IMR-90 (cell line): ENCODE measurements around the gene KIF22. TPM values are rescaled to one million over a fixed set of nuclear protein-coding genes. Genes with fewer than 3 reads are reported as not detected.

Experiments used
- ATAC-seq: fragments of 200-7000 bp; cut with Tn5 transposase; 2 replicates; pipeline ENCODE4 v1.9.1; 2020; ENCODE audit warnings: low read depth, mild to moderate bottlenecking, moderate library complexity
- BruUV-seq: library from RNA; stranded (reverse); fragments of 400-500 nt; replicated peaks from 2 replicates; lab custom pipeline; 2021; lab: Mats Ljungman, UMichigan
- CTCF ChIA-PET: fragments of 300-600 bp; formaldehyde crosslinking; extraction: SDS; loops from one replicate; lab custom pipeline; 2021; ENCODE audit warnings: antibody characterized with exemption; lab: Yijun Ruan, JAX
- POLR2A ChIA-PET: fragments of 300-600 bp; sonication (Branson Sonifier 250); formaldehyde crosslinking; loops from one replicate; lab custom pipeline; 2022; ENCODE audit warnings: antibody characterized with exemption; ENCODE audit not compliant: unreplicated experiment; lab: Charles Lee
- DNase-seq: peaks from one replicate; pipeline ENCODE4 v3.0.0; 2013
- H2AFZ ChIP-seq: replicated peaks from 2 replicates; pipeline ENCODE3; 2013; ENCODE audit warnings: low read length, mild to moderate bottlenecking; ENCODE audit not compliant: poor library complexity
- H2AK5ac ChIP-seq: 2 replicates; pipeline ENCODE4 v1.6.1; 2013; ENCODE audit warnings: low read depth, low read length, inconsistent platforms
- H2AK9ac ChIP-seq: replicated peaks from 2 replicates; pipeline ENCODE3; 2013; ENCODE audit warnings: mild to moderate bottlenecking, low read depth, low read length, moderate library complexity; ENCODE audit not compliant: poor library complexity
- H2BK120ac ChIP-seq: 2 replicates; pipeline ENCODE4 v1.6.1; 2013; ENCODE audit warnings: low read depth, low read length, inconsistent platforms
- H2BK15ac ChIP-seq: 3 replicates; pipeline ENCODE4 v1.6.1; 2013; ENCODE audit warnings: low read depth, low read length, inconsistent platforms
- H2BK20ac ChIP-seq: 2 replicates; pipeline ENCODE4 v1.6.1; 2013; ENCODE audit warnings: low read depth, mild to moderate bottlenecking, inconsistent platforms, low read length, moderate library complexity
- H2BK5ac ChIP-seq: 2 replicates; pipeline ENCODE4 v1.6.1; 2013; ENCODE audit warnings: mild to moderate bottlenecking, low read depth, low read length, inconsistent platforms; ENCODE audit not compliant: poor library complexity, severe bottlenecking
- H3K14ac ChIP-seq: replicated peaks from 2 replicates; pipeline ENCODE4 v1.6.1; 2013; ENCODE audit warnings: low read depth, low read length, inconsistent platforms
- H3K18ac ChIP-seq: 2 replicates; pipeline ENCODE4 v1.6.1; 2013; ENCODE audit warnings: low read depth, low read length, control low read depth
- H3K23ac ChIP-seq: 2 replicates; pipeline ENCODE4 v1.6.1; 2013; ENCODE audit warnings: low read depth, low read length, inconsistent platforms
- H3K27ac ChIP-seq: 2 replicates; pipeline ENCODE4 v1.5.1; 2013; ENCODE audit warnings: mild to moderate bottlenecking, control low read depth, low read length; ENCODE audit not compliant: insufficient read depth
- H3K27me3 ChIP-seq: 2 replicates; pipeline ENCODE4 v1.6.1; 2013; ENCODE audit warnings: low read length; ENCODE audit not compliant: control insufficient read depth, insufficient read depth
- H3K36me3 ChIP-seq: 2 replicates; pipeline ENCODE4 v1.6.1; 2013; ENCODE audit warnings: low read length, mixed read lengths; ENCODE audit not compliant: control insufficient read depth, insufficient read depth
- H3K4ac ChIP-seq: 2 replicates; pipeline ENCODE4 v1.6.1; 2013; ENCODE audit warnings: low read depth, low read length, inconsistent platforms
- H3K4me1 ChIP-seq: 2 replicates; pipeline ENCODE4 v1.6.1; 2013; ENCODE audit warnings: low read length, mixed read lengths; ENCODE audit not compliant: control insufficient read depth, insufficient read depth
- H3K4me2 ChIP-seq: 2 replicates; pipeline ENCODE4 v1.6.1; 2013; ENCODE audit warnings: low read depth, mild to moderate bottlenecking, control low read depth, low read length, moderate library complexity
- H3K4me3 ChIP-seq: 2 replicates; pipeline ENCODE4 v1.5.1; 2013; ENCODE audit warnings: low read depth, mild to moderate bottlenecking, control low read depth, low read length, moderate library complexity; ENCODE audit not compliant: insufficient read depth
- H3K56ac ChIP-seq: 2 replicates; pipeline ENCODE4 v1.6.1; 2013; ENCODE audit warnings: low read length, inconsistent platforms; ENCODE audit not compliant: insufficient read depth; ENCODE audit errors: extremely low read depth
- H3K79me1 ChIP-seq, 2 experiments: 2 replicates each; pipeline ENCODE4 v1.6.1; 2013; ENCODE audit warnings: low read length in 2 of 2, inconsistent platforms in 1 of 2, low read depth in 1 of 2
- H3K9ac ChIP-seq: 2 replicates; pipeline ENCODE4 v1.6.1; 2013; ENCODE audit warnings: low read depth, low read length, control low read depth
- H3K9me1 ChIP-seq: 2 replicates; pipeline ENCODE4 v1.6.1; 2013; ENCODE audit warnings: low read length, inconsistent platforms; ENCODE audit not compliant: insufficient read depth
- H3K9me3 ChIP-seq: 2 replicates; pipeline ENCODE4 v1.6.1; 2013; ENCODE audit warnings: low read length; ENCODE audit not compliant: control insufficient read depth, insufficient read depth
- H4K20me1 ChIP-seq: 2 replicates; pipeline ENCODE4 v1.6.1; 2013; ENCODE audit warnings: low read length, inconsistent platforms; ENCODE audit not compliant: insufficient read depth
- H4K5ac ChIP-seq: 2 replicates; pipeline ENCODE4 v1.6.1; 2013; ENCODE audit warnings: mild to moderate bottlenecking, low read depth, low read length, control low read depth
- H4K8ac ChIP-seq, 2 experiments: 2 replicates each; pipeline ENCODE4 v1.6.1; 2013; ENCODE audit warnings: low read depth in 2 of 2, low read length in 2 of 2, control low read depth in 1 of 2, inconsistent platforms in 1 of 2
- H4K91ac ChIP-seq: 2 replicates; pipeline ENCODE4 v1.6.1; 2013; ENCODE audit warnings: low read depth, low read length, inconsistent platforms; ENCODE audit not compliant: insufficient read depth
- BHLHE40 ChIP-seq: fragments of 150-350 bp; IDR thresholded peaks from 2 replicates; pipeline ENCODE4 v1.6.1; 2016; ENCODE audit warnings: mild to moderate bottlenecking, low read depth, low read length
- CEBPB ChIP-seq: IDR thresholded peaks from 2 replicates; pipeline ENCODE4 v1.6.1; 2012; ENCODE audit warnings: low read depth, low read length, improper control_type of control experiment
- CHD1 ChIP-seq: IDR thresholded peaks from 2 replicates; pipeline ENCODE4 v1.6.1; 2012; ENCODE audit warnings: low read depth, low read length, improper control_type of control experiment
- FOS ChIP-seq: fragments of 150-350 bp; IDR thresholded peaks from 2 replicates; pipeline ENCODE4 v1.6.1; 2016; ENCODE audit warnings: low read depth, low read length
- MAFK ChIP-seq: IDR thresholded peaks from 2 replicates; pipeline ENCODE4 v1.6.1; 2012; ENCODE audit warnings: low read depth, low read length, improper control_type of control experiment
- MAZ ChIP-seq: IDR thresholded peaks from 2 replicates; pipeline ENCODE4 v1.6.1; 2012; ENCODE audit warnings: low read depth, mild to moderate bottlenecking, low read length, improper control_type of control experiment, moderate library complexity, borderline replicate concordance
- MXI1 ChIP-seq: IDR thresholded peaks from 2 replicates; pipeline ENCODE4 v1.6.1; 2012; ENCODE audit warnings: low read depth, mild to moderate bottlenecking, low read length, moderate library complexity, borderline replicate concordance
- NFE2L2 ChIP-seq: fragments of 150-350 bp; IDR thresholded peaks from 2 replicates; pipeline ENCODE4 v1.6.1; 2016; ENCODE audit warnings: low read depth, mild to moderate bottlenecking, low read length
- POLR2A ChIP-seq: IDR thresholded peaks from 2 replicates; pipeline ENCODE4 v1.6.1; 2012; ENCODE audit warnings: mild to moderate bottlenecking, low read depth, low read length
- RAD21 ChIP-seq: IDR thresholded peaks from 2 replicates; pipeline ENCODE4 v1.6.1; 2012; ENCODE audit warnings: low read length, improper control_type of control experiment
- RCOR1 ChIP-seq: IDR thresholded peaks from 2 replicates; pipeline ENCODE4 v1.6.1; 2012; ENCODE audit warnings: mild to moderate bottlenecking, low read length, improper control_type of control experiment; ENCODE audit not compliant: insufficient replicate concordance
- RFX5 ChIP-seq: IDR thresholded peaks from 2 replicates; pipeline ENCODE4 v1.8.0; 2012; ENCODE audit warnings: low read depth, mild to moderate bottlenecking, low read length, moderate library complexity
- SMC3 ChIP-seq: fragments of 150-350 bp; IDR thresholded peaks from 2 replicates; pipeline ENCODE4 v1.6.1; 2016; ENCODE audit warnings: low read depth, mild to moderate bottlenecking, antibody characterized with exemption, low read length, moderate library complexity
- WGBS, 2 experiments: methylation state at CpG; one replicate each; pipeline versions ENCODE4 v1.1.5 to v1.1.7; 2013; ENCODE audit warnings: missing lambda C conversion rate in 2 of 2; ENCODE audit not compliant: insufficient read length in 1 of 2; ENCODE audit errors: extremely low coverage in 2 of 2; 5-methylcytosine and 5-hydroxymethylcytosine counted together
- dilution Hi-C: fragments of 300-500 bp; cut with HindIII; formaldehyde crosslinking; loops from one replicate; pipeline ENCODE4 v1.14.3; 2018; ENCODE audit warnings: low sequenced_read_pairs; ENCODE audit not compliant: unreplicated experiment
- in situ Hi-C: fragments of 300-500 bp; cut with MboI; formaldehyde crosslinking; loops from 3 replicates; pipeline ENCODE4 v1.14.3; 2019; ENCODE audit warnings: low sequenced_read_pairs, inconsistent platforms, mixed read lengths
- intact Hi-C: fragments of 100-400 bp; cut with micrococcal nuclease; formaldehyde crosslinking; loops from 2 replicates; pipeline ENCODE4 v1.10.0; 2022
- polyA plus RNA-seq, 3 experiments: library from polyadenylated mRNA; depleted of rRNA; stranded (reverse); fragments of >200 nt; gene quantifications; 2 replicates each; pipeline ENCODE4 v1.2.3, GENCODE V29; 2012; ENCODE audit warnings: low replicate concordance in 1 of 3
- total RNA-seq: library from RNA; depleted of rRNA; stranded (reverse); fragments of >200 nt; gene quantifications from 2 replicates; pipeline ENCODE4 v1.2.3, GENCODE V29; 2012
- TF ChIP-seq, protein P1 (sequence below): conservative IDR thresholded peaks from 2 replicates; pipeline ENCODE4 v1.5.1; 2012; ENCODE audit warnings: mild to moderate bottlenecking, low read depth, low read length, improper control_type of control experiment
- TF ChIP-seq, protein P2 (sequence below): fragments of 150-350 bp; IDR thresholded peaks from 2 replicates; pipeline ENCODE4 v1.6.1; 2016; ENCODE audit warnings: low read depth, mild to moderate bottlenecking, low read length, moderate library complexity, borderline replicate concordance
- TF ChIP-seq, protein P3 (sequence below): fragments of 150-350 bp; IDR thresholded peaks from 2 replicates; pipeline ENCODE4 v1.6.1; 2017; ENCODE audit warnings: mild to moderate bottlenecking, antibody characterized with exemption, low read length, low read depth

The KIF22 gene
- total and polyA plus RNA-seq, 2 of the 4 experiments (the other 2 are of a cell fraction), result 43.0 to 65.1 TPM

DNA sequence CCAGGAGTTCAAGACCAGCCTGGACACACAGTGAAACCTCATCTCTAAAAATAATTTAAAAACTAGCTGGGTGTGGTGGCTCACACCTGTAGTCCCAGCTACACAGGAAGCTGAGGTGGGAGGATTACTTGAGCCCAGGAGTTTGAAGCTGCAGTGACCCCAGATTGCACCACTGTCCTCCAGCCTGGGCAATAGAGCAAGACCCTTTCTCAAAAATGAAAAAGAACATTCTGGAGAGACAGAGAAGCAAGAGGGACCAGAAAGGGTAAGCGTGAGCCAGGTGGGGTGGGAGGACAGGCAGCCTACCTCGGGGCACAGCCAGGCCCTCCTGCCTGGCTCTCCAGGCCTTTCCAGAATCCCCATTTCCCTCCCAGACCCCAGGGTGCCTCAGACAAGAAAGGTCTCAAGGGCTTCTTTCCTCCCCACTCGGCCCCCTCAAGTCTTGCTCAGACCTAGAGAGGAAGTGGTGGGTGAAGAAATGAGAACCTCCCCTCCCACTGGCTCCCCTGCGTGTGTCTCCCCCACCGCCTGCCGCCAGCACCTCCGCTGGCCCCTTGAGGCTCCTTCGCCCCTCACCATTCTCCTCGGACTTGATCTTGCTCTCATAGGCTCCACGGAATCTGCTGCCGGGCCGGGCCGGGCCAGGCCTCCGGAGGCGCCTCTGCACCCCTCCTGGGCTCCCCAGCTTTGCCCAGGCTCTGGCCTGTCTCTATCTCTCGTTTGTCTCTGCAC is 45.3 kb upstream of the KIF22 start:
- Histone ChIP-seq H2BK15ac (no peak overlapping the region), H3K4me2 (no peak overlapping the region), H4K5ac (no peak overlapping the region), H3K9me1 (no peaks in the 10 kb centered on the region), H3K27ac (no peak overlapping the region), H3K36me3 (no peaks in the 10 kb centered on the region), H4K91ac (no peak overlapping the region), H4K8ac (no peak overlapping the region), H3K14ac (no peak overlapping the region), H3K4me1 (no peaks in the 10 kb centered on the region), H2AK9ac (no peak overlapping the region), H3K56ac (no peak overlapping the region), H2AFZ (no peak overlapping the region), H3K18ac (no peak overlapping the region), H3K23ac (no peak overlapping the region), H2AK5ac (no peak overlapping the region), H3K9me3 (no peaks in the 10 kb centered on the region), H3K79me1 (no peaks in the 10 kb centered on the region), H2BK20ac (no peak overlapping the region), H3K4me3 (no peak overlapping the region), H2BK120ac (no peak overlapping the region), H3K4ac (no peak overlapping the region), H3K9ac (no peak overlapping the region), H4K20me1 (no peaks in the 10 kb centered on the region), H2BK5ac (no peak overlapping the region), H3K27me3 (peaks cover 24% of the 10 kb centered on the region)
- BruUV-seq, result no TSS peak
- in situ Hi-C loops, result no loop called here
- DNase-seq (no peak), ATAC-seq (no peak)
- dilution Hi-C loops, result no loop called here
- TF ChIP-seq FOS (no peak), RAD21 (no peak), MAZ (no peak), CHD1 (no peak), CEBPB (no peak), NFE2L2 (no peak), MAFK (no peak), POLR2A (no peak), MXI1 (no peak), SMC3 (no peak), BHLHE40 (no peak), RCOR1 (no peak), RFX5 (no peak)
- TF ChIP-seq, protein P1, sequence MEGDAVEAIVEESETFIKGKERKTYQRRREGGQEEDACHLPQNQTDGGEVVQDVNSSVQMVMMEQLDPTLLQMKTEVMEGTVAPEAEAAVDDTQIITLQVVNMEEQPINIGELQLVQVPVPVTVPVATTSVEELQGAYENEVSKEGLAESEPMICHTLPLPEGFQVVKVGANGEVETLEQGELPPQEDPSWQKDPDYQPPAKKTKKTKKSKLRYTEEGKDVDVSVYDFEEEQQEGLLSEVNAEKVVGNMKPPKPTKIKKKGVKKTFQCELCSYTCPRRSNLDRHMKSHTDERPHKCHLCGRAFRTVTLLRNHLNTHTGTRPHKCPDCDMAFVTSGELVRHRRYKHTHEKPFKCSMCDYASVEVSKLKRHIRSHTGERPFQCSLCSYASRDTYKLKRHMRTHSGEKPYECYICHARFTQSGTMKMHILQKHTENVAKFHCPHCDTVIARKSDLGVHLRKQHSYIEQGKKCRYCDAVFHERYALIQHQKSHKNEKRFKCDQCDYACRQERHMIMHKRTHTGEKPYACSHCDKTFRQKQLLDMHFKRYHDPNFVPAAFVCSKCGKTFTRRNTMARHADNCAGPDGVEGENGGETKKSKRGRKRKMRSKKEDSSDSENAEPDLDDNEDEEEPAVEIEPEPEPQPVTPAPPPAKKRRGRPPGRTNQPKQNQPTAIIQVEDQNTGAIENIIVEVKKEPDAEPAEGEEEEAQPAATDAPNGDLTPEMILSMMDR, result no peak
- TF ChIP-seq, protein P2, sequence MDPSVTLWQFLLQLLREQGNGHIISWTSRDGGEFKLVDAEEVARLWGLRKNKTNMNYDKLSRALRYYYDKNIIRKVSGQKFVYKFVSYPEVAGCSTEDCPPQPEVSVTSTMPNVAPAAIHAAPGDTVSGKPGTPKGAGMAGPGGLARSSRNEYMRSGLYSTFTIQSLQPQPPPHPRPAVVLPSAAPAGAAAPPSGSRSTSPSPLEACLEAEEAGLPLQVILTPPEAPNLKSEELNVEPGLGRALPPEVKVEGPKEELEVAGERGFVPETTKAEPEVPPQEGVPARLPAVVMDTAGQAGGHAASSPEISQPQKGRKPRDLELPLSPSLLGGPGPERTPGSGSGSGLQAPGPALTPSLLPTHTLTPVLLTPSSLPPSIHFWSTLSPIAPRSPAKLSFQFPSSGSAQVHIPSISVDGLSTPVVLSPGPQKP, result no peak
- TF ChIP-seq, protein P3, sequence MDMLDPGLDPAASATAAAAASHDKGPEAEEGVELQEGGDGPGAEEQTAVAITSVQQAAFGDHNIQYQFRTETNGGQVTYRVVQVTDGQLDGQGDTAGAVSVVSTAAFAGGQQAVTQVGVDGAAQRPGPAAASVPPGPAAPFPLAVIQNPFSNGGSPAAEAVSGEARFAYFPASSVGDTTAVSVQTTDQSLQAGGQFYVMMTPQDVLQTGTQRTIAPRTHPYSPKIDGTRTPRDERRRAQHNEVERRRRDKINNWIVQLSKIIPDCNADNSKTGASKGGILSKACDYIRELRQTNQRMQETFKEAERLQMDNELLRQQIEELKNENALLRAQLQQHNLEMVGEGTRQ, result no peak
- ChIA-PET CTCF (no interaction called here), POLR2A (no interaction called here)
- intact Hi-C loops, result no loop called here
- 60% methylated on average over 10 of the region's 16 CpGs; no CpG with 5 or more reads in 1 of the 2 experiments for WGBS, 2 experiments
